ENCODE measurements around the gene RARS2.
"Not testable (repeated sequence)": the region's sequence is repeated elsewhere in the genome, so short reads cannot be mapped to it uniquely, and the experiment has no call there.

The RARS2 gene

GRCh38 chr6:87589693-87590416, at the start of gene RARS2, which contains the start of gene ORC3:
RARS2 (minus strand) TSS chr6:87589987; CDS start chr6:87589957, 30 bp downstream.
ORC3 (plus strand) TSS chr6:87590135; CDS start chr6:87590169, 34 bp downstream.
- peak; percentile 90 for DNase-seq (ENCODE audit: low read depth)

GRCh38 chr6:87639373-87639772, 49.6 kb upstream of the RARS2 start:
- no peak for DNase-seq (ENCODE audit: low read depth)

- no peak for DNase-seq (ENCODE audit: low read depth)
These were observed 47.3 kb upstream of the RARS2 start for GRCh38 chr6:87637106-87637505.

- DNase-seq (ENCODE audit: low read depth) = no peak
These were observed 46.5 kb upstream of the RARS2 start for GRCh38 chr6:87636315-87636714.

- DNase-seq (ENCODE audit: low read depth) = no peak
These were observed 44.1 kb upstream of the RARS2 start for GRCh38 chr6:87633851-87634250.

GRCh38 chr6:87630746-87631145, 41.0 kb upstream of the RARS2 start:
- no peak for DNase-seq (ENCODE audit: low read depth)

- no peak for DNase-seq (ENCODE audit: low read depth)
These were observed 39.1 kb upstream of the RARS2 start for GRCh38 chr6:87628881-87629280.

GRCh38 chr6:87628424-87628823, 38.6 kb upstream of the RARS2 start:
- no peak for DNase-seq (ENCODE audit: low read depth)

- no peak for DNase-seq (ENCODE audit: low read depth)
These were observed 33.5 kb upstream of the RARS2 start for GRCh38 chr6:87623248-87623647.

- DNase-seq (ENCODE audit: low read depth) = no peak
These were observed 28.7 kb upstream of the RARS2 start for GRCh38 chr6:87618531-87618930.

GRCh38 chr6:87617405-87617804, 27.6 kb upstream of the RARS2 start:
- DNase-seq (ENCODE audit: low read depth) = no peak

GRCh38 chr6:87613018-87613417, 23.2 kb upstream of the RARS2 start:
- DNase-seq (ENCODE audit: low read depth) = not testable (repeated sequence)

GRCh38 chr6:87608802-87609201, 19.0 kb upstream of the RARS2 start:
- DNase-seq (ENCODE audit: low read depth) = no peak

- no peak for DNase-seq (ENCODE audit: low read depth)
These were observed 16.4 kb upstream of the RARS2 start for GRCh38 chr6:87606199-87606598.

GRCh38 chr6:87600576-87600975, 10.8 kb upstream of the RARS2 start:
- DNase-seq (ENCODE audit: low read depth) = no peak

- no peak for DNase-seq (ENCODE audit: low read depth)
These were observed 1.2 kb upstream of the RARS2 start for GRCh38 chr6:87590990-87591389.

GRCh38 chr6:87590417-87590880, 662 bp upstream of the RARS2 start:
- no peak for DNase-seq (ENCODE audit: low read depth)

- no peak for DNase-seq (ENCODE audit: low read depth)
These were observed 905 bp downstream of the RARS2 start for GRCh38 chr6:87588756-87589407.

GRCh38 chr6:87586371-87587077, 3.3 kb downstream of the RARS2 start:
- DNase-seq (ENCODE audit: low read depth) = no peak

- no peak for DNase-seq (ENCODE audit: low read depth)
These were observed 6.0 kb downstream of the RARS2 start for GRCh38 chr6:87583822-87584221.

- DNase-seq (ENCODE audit: low read depth) = no peak
These were observed 14.4 kb downstream of the RARS2 start for GRCh38 chr6:87575423-87575822.

- DNase-seq (ENCODE audit: low read depth) = no peak
These were observed 15.5 kb downstream of the RARS2 start for GRCh38 chr6:87574237-87574804.

All from activated T-cell treated with anti-CD3 and anti-CD28 coated beads for 1 hour (primary cell).